ENCODE results near the gene TRIP12.
"Not testable (repeated sequence)": the region's sequence is repeated elsewhere in the genome, so short reads cannot be mapped to it uniquely, and the experiment has no call there.

Gene TRIP12

DNA sequence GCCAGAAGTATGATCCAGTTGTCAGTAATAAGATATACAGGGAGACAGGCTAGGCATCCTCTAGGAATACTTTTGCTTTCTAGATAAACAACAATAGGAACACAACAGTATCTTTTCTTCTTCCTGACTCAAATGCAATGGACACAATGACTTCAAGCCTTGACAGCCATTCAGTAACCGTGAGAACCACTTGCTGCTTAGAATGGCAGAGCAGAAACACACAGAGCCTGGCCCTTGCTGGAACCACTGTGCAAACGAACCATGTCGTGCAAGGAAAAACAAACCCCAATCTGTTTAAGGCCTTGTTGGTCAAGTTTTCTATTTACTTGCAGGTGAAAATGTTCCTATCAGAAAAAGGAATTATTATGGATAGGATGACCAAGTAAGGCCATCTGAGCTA, 18.8 kb downstream of the TRIP12 start:
- DNase-seq (ENCODE audit: low read depth): no peak
- no peak overlapping the region for H3K4me3 ChIP-seq (ENCODE audit: low read length)
- TF ChIP-seq, protein P1, sequence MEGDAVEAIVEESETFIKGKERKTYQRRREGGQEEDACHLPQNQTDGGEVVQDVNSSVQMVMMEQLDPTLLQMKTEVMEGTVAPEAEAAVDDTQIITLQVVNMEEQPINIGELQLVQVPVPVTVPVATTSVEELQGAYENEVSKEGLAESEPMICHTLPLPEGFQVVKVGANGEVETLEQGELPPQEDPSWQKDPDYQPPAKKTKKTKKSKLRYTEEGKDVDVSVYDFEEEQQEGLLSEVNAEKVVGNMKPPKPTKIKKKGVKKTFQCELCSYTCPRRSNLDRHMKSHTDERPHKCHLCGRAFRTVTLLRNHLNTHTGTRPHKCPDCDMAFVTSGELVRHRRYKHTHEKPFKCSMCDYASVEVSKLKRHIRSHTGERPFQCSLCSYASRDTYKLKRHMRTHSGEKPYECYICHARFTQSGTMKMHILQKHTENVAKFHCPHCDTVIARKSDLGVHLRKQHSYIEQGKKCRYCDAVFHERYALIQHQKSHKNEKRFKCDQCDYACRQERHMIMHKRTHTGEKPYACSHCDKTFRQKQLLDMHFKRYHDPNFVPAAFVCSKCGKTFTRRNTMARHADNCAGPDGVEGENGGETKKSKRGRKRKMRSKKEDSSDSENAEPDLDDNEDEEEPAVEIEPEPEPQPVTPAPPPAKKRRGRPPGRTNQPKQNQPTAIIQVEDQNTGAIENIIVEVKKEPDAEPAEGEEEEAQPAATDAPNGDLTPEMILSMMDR (conservative IDR thresholded peaks at IDR 0.05; ENCODE audit: low read length): no peak

DNA sequence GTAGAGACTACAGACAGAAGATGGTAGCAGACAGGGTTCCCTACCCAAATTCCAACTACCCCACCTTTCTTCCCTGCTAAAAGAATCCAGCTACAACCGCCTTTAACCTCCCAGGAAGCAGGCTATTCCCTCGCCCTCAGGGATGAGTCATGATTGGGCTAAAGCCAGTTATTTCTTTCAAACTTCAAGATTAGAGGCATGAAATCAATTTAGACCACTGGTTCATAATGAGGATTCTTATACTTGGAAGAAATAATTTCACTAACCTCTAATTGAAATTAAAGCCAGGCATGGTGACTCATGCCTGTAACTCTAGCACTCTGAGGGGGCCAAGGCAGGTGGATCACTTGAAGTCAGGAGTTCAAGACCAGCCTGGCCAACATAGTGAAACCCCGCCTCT, 20.0 kb downstream of the TRIP12 start:
- DNase-seq (ENCODE audit: low read depth): peak; percentile 66
- TF ChIP-seq, protein P1 (conservative IDR thresholded peaks at IDR 0.05; ENCODE audit: low read length): no peak
- H3K4me3 ChIP-seq (ENCODE audit: low read length): no peak overlapping the region

DNA sequence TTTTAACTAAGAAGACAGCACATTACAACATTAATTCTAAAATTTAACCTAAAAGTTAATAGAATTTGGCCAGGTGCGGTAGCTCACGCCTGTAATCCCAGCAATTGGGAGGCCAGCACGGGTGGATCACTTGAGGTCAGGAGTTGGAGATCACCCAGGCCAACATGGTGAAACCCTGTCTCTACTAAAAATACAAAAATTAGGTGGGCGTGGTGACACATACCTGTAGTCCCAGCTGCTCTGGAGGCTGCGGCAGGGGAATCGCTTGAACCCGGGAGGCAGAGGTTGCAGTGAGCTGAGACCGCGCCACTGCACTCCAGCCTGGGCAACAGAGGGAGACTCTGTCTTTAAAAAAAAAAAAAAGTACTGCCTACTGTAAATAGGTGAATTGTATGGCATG, 21.3 kb downstream of the TRIP12 start:
- not testable (repeated sequence) for DNase-seq (ENCODE audit: low read depth); H3K4me3 ChIP-seq (ENCODE audit: low read length)

DNA sequence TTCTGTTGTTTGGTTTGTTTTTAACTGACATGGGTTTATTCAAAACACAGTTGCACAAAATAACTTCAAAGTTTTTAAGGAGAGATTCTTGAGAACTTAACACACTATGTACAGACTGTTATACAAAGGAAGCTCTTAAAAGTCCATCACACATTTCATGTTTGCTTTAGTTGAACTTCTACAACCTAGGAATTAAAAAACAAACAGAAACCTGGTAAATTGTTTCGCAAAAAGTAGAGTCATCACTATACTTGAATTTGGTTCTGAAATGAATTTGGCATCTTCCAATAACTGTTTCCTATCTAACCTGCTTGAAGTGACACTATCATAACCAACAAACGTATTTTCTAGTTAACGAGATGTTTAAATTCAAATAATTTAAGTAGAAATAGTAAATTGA, 21.8 kb downstream of the TRIP12 start:
- DNase-seq (ENCODE audit: low read depth): no peak
- H3K4me3 ChIP-seq (ENCODE audit: low read length): no peak overlapping the region
- TF ChIP-seq, protein P1 (conservative IDR thresholded peaks at IDR 0.05; ENCODE audit: low read length): no peak

DNA sequence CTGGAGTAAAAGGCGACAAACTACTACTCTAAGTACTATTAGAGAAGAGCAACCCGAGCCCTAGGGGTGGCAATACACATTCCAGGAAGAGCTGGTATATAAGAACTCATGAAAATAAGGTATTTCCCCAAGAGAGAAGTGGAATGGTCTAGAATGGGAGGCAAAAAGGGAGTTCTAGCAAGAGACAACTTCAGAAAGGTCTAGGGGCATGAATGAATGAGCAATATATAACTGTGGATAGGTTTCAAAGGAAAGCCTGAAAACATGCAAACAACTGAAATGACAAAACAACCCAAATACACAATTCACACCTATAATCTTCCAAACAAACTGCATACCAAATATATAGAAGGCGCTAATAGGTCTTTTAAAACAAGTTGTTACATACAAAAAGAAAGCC, 22.2 kb downstream of the TRIP12 start:
- no peak for DNase-seq (ENCODE audit: low read depth)
- TF ChIP-seq, protein P1 (conservative IDR thresholded peaks at IDR 0.05; ENCODE audit: low read length): no peak
- no peak overlapping the region for H3K4me3 ChIP-seq (ENCODE audit: low read length)

DNA sequence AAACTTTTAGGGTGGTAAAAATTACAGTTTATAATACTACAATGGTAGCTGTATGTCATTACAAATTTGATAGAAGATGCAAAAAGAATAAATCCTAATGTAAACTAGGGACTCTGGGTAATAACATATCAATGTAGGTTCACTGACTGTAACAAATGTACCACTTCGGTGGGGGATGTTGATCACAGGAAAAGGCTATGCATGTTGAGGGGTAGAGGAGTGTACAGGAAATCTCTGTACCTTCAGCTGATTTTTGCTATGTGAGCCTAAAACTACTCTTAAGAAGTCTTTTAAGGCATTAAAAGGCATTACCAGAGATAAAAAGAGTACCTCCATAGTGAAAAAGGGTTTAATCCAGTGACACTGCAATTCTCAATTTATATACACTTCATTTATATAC, 25.0 kb downstream of the TRIP12 start:
- no peak for DNase-seq (ENCODE audit: low read depth)
- TF ChIP-seq, protein P1 (conservative IDR thresholded peaks at IDR 0.05; ENCODE audit: low read length): no peak
- H3K4me3 ChIP-seq (ENCODE audit: low read length): no peak overlapping the region

DNA sequence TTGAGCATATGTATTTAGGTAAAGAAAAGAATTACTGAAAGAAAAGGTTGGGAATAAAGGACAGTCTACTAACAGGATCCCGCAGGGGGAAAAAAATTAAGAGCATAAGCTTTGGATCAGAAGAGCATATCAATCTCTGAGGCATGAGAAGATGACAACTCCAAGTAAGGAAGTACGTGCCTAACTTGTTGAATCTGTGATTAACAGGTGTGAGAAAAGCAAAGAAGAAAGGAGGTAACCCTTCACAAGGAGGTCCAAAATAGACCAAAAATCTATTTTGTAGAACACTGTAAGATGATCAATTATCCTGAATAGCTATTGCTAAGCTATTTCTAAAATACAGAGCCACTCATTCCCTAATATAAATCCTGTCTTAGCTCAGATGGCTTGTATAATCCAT, 32.8 kb downstream of the TRIP12 start:
- TF ChIP-seq, protein P1 (conservative IDR thresholded peaks at IDR 0.05; ENCODE audit: low read length): no peak
- DNase-seq (ENCODE audit: low read depth): no peak
- H3K4me3 ChIP-seq (ENCODE audit: low read length): no peak overlapping the region

DNA sequence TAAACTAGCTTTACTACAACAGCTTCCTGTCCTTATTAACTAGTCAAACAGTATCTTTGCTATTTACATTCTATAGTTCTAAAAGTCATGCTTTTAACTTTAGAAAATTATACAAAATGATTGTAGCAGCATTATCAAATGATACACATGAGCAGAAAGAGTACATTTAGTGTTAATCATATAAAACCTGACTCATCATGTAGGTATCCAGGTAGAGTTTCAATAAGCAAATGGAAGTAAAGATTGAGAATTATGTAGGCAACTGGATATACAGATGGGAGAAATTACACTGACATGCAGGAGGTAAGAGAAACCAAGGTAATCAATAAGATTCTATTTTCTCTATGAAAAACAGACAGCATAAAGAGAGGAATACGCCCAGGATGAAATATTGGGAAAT, 33.8 kb downstream of the TRIP12 start:
- no peak for DNase-seq (ENCODE audit: low read depth)

More for the DNA sequence above, 33.8 kb downstream of the TRIP12 start:
- TF ChIP-seq, protein P1 (conservative IDR thresholded peaks at IDR 0.05; ENCODE audit: low read length): no peak
- H3K4me3 ChIP-seq (ENCODE audit: low read length): no peak overlapping the region
